Stimulated activated CD8-positive, alpha-beta memory T cell treated with anti-CD3 and anti-CD28 coated beads, Interleukin-7, amount 100 ng/mL, for 1 hour (primary cell): ENCODE data around the gene GATA1.

Experiments used
- DNase-seq, 2 donors: peaks; one replicate each; pipeline ENCODE4 v3.0.0-alpha.2; 2020; ENCODE audit warnings: low read depth in 2 of 2

The GATA1 gene

GRCh38 chrX:48785186-48785539 lies 1.2 kb upstream of the GATA1 start:
- no peak for DNase-seq

- no peak for DNase-seq
Observed at GRCh38 chrX:48785540-48786214, 713 bp upstream of the GATA1 start.

GRCh38 chrX:48786825-48787504 lies 575 bp downstream of the GATA1 start:
- DNase-seq: no peak

GRCh38 chrX:48787505-48788443 lies 1.4 kb downstream of the GATA1 start:
- no peak for DNase-seq

- DNase-seq: no peak
Observed at GRCh38 chrX:48789366-48790220, 3.2 kb downstream of the GATA1 start.

GRCh38 chrX:48790477-48790876 lies 4.1 kb downstream of the GATA1 start:
- DNase-seq: no peak

- no peak for DNase-seq
Observed at GRCh38 chrX:48791063-48791820, 4.9 kb downstream of the GATA1 start.

- no peak for DNase-seq
Observed at GRCh38 chrX:48792219-48792618, 5.8 kb downstream of the GATA1 start.

GRCh38 chrX:48793935-48794334 lies 7.5 kb downstream of the GATA1 start:
- no peak for DNase-seq

- no peak for DNase-seq
Observed at GRCh38 chrX:48794340-48794910, 8.0 kb downstream of the GATA1 start.

- no peak for DNase-seq
Observed at GRCh38 chrX:48794911-48795515, 8.6 kb downstream of the GATA1 start.

- no peak for DNase-seq
Observed at GRCh38 chrX:48798318-48798717, 11.9 kb downstream of the GATA1 start.

- DNase-seq: no peak
Observed at GRCh38 chrX:48800574-48801279, 14.3 kb downstream of the GATA1 start.

GRCh38 chrX:48801280-48802088 lies 15.1 kb downstream of the GATA1 start, which contains the start of gene HDAC6:
HDAC6 (plus strand) TSS chrX:48802067; CDS start chrX:48802693, 626 bp downstream.
- peak; percentile 81 to 82 for DNase-seq

GRCh38 chrX:48802089-48802904 lies 15.9 kb downstream of the GATA1 start:
- DNase-seq: peak; percentile 6 to 15

GRCh38 chrX:48802905-48803200 lies 16.5 kb downstream of the GATA1 start:
- DNase-seq: no peak

- no peak for DNase-seq
Observed at GRCh38 chrX:48806081-48806480, 19.7 kb downstream of the GATA1 start.

- DNase-seq: no peak
Observed at GRCh38 chrX:48813644-48814043, 27.3 kb downstream of the GATA1 start.
